ENCODE data around the gene GALNT18.
A peak's percentile ranks its signal among the peaks of the same experiment; 100 is the strongest.

GALNT18 gene

DNA sequence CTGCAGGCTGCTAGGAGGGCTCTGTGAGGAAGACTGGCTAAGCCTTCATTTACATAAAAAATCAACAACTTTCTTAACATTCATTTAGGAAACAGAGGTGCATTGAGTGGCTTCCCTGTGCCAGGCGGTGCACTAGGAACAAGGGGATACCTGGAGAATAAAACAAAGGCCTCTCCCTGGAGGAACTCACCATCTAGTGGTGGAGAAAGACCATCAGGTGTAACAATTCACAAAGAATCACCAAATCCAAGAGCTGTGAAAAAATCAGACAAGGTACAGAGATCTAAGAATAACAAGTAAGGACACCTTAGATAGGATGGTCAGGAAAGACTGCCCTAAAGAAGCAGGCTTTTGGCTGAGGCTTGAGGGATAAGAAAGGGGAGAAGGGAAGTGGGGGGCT lies 309.1 kb downstream of the GALNT18 start:
- DNase-seq (ENCODE audit: low read depth, low spot score) = no peak

- DNase-seq (ENCODE audit: low read depth, low spot score) = no peak
Observed at GRCh38 chr11:11311169-11311568, 310.6 kb downstream of the GALNT18 start.

DNA sequence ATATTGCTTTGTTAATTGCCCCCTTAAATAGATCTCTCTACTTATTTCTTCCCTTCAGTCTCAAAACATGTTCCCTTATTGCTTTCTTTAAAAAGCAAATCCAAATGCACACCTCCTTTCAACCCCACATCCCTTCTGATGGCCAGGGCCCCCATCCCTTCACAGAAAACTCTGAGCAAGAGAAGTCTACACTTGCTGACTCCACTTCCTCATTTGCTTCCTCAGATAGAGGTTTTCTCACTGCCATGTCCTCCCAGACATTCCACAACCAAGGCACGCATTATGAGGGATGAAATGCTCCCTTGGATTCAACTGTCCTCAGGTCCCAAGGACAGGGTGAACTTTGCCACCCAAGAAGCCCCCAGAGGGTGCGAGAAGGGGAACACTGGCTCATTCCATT lies 311.9 kb downstream of the GALNT18 start:
- no peak for DNase-seq (ENCODE audit: low read depth, low spot score)

DNA sequence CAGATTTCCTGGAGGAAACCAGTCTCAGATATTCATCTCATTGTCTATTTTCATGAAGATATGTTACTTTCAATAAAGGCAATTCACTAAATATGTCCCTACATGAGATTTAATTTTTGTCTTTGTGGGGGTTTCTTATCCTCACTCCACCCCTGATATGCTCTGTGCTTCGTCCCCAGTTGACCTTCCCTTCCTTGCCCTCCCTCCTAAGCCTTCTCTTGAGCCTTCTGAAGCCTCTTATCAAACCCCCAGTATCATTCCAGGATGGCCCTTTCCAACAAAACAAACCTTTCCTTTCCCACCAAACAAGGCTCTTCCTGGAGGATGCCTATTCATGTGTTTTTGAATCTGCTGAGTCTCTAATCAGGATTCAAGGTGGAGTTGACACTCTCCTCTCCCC lies 313.6 kb downstream of the GALNT18 start:
- no peak for DNase-seq (ENCODE audit: low read depth, low spot score)

- DNase-seq (ENCODE audit: low read depth, low spot score) = no peak
Observed at GRCh38 chr11:11306855-11307254, 314.9 kb downstream of the GALNT18 start.

- DNase-seq (ENCODE audit: low read depth, low spot score) = no peak
Observed at GRCh38 chr11:11304550-11304949, 317.3 kb downstream of the GALNT18 start.

GRCh38 chr11:11302565-11302964 lies 319.2 kb downstream of the GALNT18 start:
- DNase-seq (ENCODE audit: low read depth, low spot score) = no peak

GRCh38 chr11:11301212-11301611 lies 320.6 kb downstream of the GALNT18 start:
- DNase-seq (ENCODE audit: low read depth, low spot score) = no peak

DNA sequence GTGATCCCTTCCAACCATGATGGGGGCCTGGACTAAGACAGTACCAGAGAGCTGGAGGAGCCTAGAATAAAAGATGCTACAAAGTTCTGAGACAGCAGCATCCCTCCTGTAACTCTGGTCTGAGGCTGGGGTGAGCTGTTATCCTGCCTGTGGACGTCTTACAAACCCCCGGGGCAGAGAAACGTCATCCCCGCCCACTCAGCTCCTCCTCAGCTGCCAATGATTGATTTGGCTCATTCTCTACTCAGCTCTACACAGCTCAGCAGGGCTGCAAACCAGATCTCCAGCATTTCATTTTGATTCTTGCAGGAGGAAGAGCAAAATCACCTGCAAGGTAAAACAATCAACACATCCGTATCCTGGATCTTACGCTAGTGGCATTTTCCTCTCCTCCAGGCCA lies 324.2 kb downstream of the GALNT18 start:
- DNase-seq (ENCODE audit: low read depth, low spot score) = no peak

DNA sequence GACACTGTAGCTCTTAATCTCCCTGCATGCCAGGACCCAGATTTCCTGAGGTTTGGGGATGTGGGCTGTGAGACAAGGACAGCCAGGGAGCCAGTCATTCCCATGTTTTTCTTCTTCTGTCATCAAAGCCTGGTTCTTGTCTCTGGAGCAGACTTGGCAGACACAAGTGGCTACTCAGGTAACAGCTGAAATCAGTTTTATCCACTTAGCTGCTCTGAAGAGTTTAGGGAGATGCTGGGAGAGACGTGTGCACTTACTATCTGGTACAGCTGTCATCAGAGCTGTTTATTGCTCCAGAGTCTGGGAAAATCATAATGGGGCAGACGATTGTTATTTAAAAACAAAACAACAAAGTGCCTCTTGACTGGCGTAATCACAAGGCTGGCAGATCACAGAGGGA lies 325.4 kb downstream of the GALNT18 start:
- no peak for DNase-seq (ENCODE audit: low read depth, low spot score)

GRCh38 chr11:11294551-11294855 lies 327.3 kb downstream of the GALNT18 start:
- no peak for DNase-seq (ENCODE audit: low read depth, low spot score)

- DNase-seq (ENCODE audit: low read depth, low spot score) = no peak
Observed at GRCh38 chr11:11293798-11294550, 327.8 kb downstream of the GALNT18 start.

DNA sequence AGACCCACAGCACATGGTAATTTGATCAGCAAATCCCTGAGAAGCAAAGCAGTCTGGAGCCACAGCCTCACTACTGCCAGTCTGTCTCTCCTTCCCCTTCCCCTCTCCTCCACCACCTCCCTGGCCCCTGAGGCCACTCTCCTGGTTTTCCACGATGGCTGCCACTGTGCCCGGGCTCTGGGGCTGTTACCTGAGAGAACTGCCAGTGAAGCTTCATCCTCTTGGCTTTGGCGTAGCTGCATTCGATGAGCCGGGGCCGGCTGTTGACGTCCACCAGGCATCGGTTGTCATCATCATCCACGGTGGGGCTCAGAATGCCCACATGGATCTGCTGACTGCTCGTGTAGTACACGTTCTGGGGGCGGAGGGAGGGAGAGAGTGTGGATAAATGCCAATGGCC lies 329.0 kb downstream of the GALNT18 start:
- DNase-seq (ENCODE audit: low read depth, low spot score) = no peak

- no peak for DNase-seq (ENCODE audit: low read depth, low spot score)
Observed at GRCh38 chr11:11291041-11292015, 330.5 kb downstream of the GALNT18 start.

- DNase-seq (ENCODE audit: low read depth, low spot score) = no peak
Observed at GRCh38 chr11:11290354-11290753, 331.5 kb downstream of the GALNT18 start.

GRCh38 chr11:11289669-11290068 lies 332.1 kb downstream of the GALNT18 start:
- DNase-seq (ENCODE audit: low read depth, low spot score) = no peak

DNA sequence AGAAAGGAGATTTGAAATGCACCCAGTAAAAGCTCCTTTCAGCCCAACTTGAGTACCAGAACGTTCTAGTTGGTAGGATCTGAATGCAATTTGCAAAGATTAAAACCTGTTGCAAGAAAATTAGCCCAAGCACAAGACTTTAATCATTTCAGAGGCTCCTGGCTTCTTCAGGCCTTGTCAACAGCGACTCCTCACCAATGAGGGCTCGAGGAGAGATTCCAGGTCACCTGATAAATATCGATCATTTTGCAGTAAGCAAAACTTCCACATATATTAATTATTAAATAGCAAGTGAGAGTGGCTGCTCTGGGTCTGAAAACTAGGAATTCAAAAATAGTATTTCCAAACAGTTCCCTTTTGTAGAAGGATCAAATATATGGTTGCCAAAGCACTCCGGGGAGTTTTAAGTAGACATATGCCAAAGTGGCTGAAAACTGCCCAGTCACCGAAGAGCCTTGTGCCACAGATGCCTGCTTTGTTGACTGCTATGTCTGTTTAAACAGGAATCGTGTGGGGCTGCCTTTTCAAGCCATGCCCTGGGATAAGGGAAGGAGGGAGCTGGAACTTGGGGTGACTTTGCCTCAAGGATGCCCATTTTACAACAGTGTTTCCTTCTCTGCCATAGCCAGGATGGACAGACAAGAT lies 332.7 kb downstream of the GALNT18 start:
- DNase-seq (ENCODE audit: low read depth, low spot score) = no peak

GRCh38 chr11:11284481-11284880 lies 337.3 kb downstream of the GALNT18 start:
- no peak for DNase-seq (ENCODE audit: low read depth, low spot score)

- no peak for DNase-seq (ENCODE audit: low read depth, low spot score)
Observed at GRCh38 chr11:11281626-11282025, 340.2 kb downstream of the GALNT18 start.

GRCh38 chr11:11280826-11281225 lies 341.0 kb downstream of the GALNT18 start:
- no peak for DNase-seq (ENCODE audit: low read depth, low spot score)

- DNase-seq (ENCODE audit: low read depth, low spot score) = peak; percentile 32
Observed at GRCh38 chr11:11279956-11280689, 341.7 kb downstream of the GALNT18 start.

DNA sequence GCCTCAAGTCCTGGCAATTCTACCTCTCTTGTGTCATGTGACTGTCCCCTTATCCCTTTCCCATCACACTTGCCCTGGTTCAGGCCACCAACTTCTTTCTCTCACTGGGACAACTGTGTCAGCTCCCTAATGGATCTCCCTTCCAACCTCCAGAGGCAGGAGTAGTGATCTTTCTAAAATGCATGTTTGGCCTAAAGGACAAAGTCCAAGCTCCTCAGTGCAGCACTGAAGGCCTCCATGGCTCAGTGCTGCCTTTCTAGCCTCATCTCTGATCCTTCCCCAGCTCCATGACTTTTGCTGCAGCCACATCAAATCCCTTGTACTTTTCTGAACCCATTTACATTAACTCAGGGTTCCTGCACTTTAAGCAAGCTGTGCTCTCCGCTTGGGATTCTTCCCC lies 349.6 kb downstream of the GALNT18 start:
- no peak for DNase-seq (ENCODE audit: low read depth, low spot score)
